GM15510 (cell line): ENCODE measurements around the gene DDX3X.

Experiments
- POLR2A ChIP-seq: IDR thresholded peaks from 3 replicates; pipeline ENCODE4 v1.6.1; 2011; ENCODE audit warnings: borderline replicate concordance; ENCODE audit not compliant: insufficient read length; ENCODE audit errors: extremely low read depth

Gene DDX3X

GRCh38 chrX:41344053-41344452 is 10.1 kb downstream of the DDX3X start:
- no peak for TF ChIP-seq POLR2A

GRCh38 chrX:41347186-41347585 is 13.2 kb downstream of the DDX3X start:
- TF ChIP-seq POLR2A: no peak

GRCh38 chrX:41348551-41348950 is 14.6 kb downstream of the DDX3X start:
- no peak for TF ChIP-seq POLR2A

GRCh38 chrX:41350150-41350975 is 16.4 kb downstream of the DDX3X start:
- TF ChIP-seq POLR2A: no peak

- no peak for TF ChIP-seq POLR2A
Observed at GRCh38 chrX:41350976-41351569, 17.1 kb downstream of the DDX3X start.

- no peak for TF ChIP-seq POLR2A
Observed at GRCh38 chrX:41351923-41352322, 18.0 kb downstream of the DDX3X start.

GRCh38 chrX:41352329-41352838 is 18.4 kb downstream of the DDX3X start:
- TF ChIP-seq POLR2A: no peak

- no peak for TF ChIP-seq POLR2A
Observed at GRCh38 chrX:41353985-41354384, 20.0 kb downstream of the DDX3X start.

- no peak for TF ChIP-seq POLR2A
Observed at GRCh38 chrX:41369152-41369551, 35.2 kb downstream of the DDX3X start.

GRCh38 chrX:41373989-41374606 is 40.1 kb downstream of the DDX3X start:
- TF ChIP-seq POLR2A: no peak

- no peak for TF ChIP-seq POLR2A
Observed at GRCh38 chrX:41377624-41378023, 43.7 kb downstream of the DDX3X start.

- TF ChIP-seq POLR2A: no peak
Observed at GRCh38 chrX:41381685-41382084, 47.7 kb downstream of the DDX3X start.

- no peak for TF ChIP-seq POLR2A
Observed at GRCh38 chrX:41382714-41383645, 49.0 kb downstream of the DDX3X start.

- TF ChIP-seq POLR2A: no peak
Observed at GRCh38 chrX:41384051-41384705, 50.2 kb downstream of the DDX3X start.
